ENCODE results near the gene GIMAP7. TPM values are rescaled to one million over a fixed set of nuclear protein-coding genes. Genes with fewer than 3 reads are reported as not detected.

GIMAP7 gene
- polyA plus RNA-seq, 1 donor from 2014 or later: not detected

DNA sequence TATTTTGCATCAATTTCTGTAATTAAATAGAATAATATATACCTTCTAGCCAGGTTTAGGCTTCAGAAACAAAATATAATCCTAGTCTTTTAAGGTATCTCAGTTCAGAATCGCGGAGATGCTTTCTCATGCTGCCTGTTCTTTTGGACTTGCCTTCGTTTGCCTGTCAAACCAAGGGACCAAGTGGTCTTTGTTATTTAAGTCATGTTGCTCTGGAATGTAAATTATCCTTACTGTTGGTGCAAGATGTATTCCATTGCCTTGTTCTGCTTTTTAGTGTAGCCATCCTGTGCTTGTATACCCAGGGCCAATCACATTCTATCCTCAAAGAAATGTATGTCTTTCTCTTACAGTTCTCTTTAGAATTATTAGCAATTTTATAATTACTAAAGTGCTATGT is 51.5 kb downstream of the GIMAP7 start:
- no peak overlapping the region for H3K27ac ChIP-seq (ENCODE audit: low read length)
- no peaks in the 10 kb centered on the region for H4K20me1 ChIP-seq (ENCODE audit: insufficient read depth)
- H3K4me2 ChIP-seq (ENCODE audit: low read length): no peak overlapping the region

DNA sequence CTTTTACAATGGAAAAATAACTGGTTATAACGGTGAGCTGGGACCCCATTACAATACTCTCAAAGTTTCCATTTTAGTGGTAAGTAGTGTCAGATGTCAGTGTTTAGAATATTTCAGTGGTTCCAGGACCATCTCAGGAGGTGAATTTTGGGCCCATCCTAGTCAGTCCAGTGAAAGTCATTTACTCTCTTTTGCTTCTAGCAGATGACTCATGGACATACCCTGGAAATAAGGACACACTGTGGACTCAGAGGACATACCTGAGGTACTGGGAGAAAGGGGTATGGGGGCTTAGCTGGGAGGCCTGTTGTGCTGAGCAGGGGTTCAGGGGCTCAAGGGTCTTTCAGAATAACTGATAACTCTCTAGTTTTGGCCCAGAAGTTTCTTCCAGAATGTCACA is 51.9 kb downstream of the GIMAP7 start:
- Histone ChIP-seq H4K20me1 (ENCODE audit: insufficient read depth) (no peaks in the 10 kb centered on the region), H3K9me3 (ENCODE audit: low read length) (no peaks in the 10 kb centered on the region), H3K79me2 (replicated peaks; ENCODE audit: insufficient read depth, low read length) (no peaks in the 10 kb centered on the region), H2AFZ (ENCODE audit: low read depth, low read length) (no peak overlapping the region), H3K4me3 (ENCODE audit: low read length) (no peak overlapping the region), H3K4me2 (ENCODE audit: low read length) (no peak overlapping the region), H3K27ac (ENCODE audit: low read length) (no peak overlapping the region), H3K27me3 (ENCODE audit: insufficient read depth, low read depth, low read length) (no peaks in the 10 kb centered on the region), H3K9me2 (ENCODE audit: insufficient read depth, low read length) (no peaks in the 10 kb centered on the region), H3F3A (ENCODE audit: insufficient read depth, low read length, poor library complexity, severe bottlenecking) (no peaks in the 10 kb centered on the region), H3K36me3 (ENCODE audit: insufficient read depth, low read length) (no peaks in the 10 kb centered on the region), H3K9ac (ENCODE audit: low read length) (no peak overlapping the region)
- TF ChIP-seq, protein P1, sequence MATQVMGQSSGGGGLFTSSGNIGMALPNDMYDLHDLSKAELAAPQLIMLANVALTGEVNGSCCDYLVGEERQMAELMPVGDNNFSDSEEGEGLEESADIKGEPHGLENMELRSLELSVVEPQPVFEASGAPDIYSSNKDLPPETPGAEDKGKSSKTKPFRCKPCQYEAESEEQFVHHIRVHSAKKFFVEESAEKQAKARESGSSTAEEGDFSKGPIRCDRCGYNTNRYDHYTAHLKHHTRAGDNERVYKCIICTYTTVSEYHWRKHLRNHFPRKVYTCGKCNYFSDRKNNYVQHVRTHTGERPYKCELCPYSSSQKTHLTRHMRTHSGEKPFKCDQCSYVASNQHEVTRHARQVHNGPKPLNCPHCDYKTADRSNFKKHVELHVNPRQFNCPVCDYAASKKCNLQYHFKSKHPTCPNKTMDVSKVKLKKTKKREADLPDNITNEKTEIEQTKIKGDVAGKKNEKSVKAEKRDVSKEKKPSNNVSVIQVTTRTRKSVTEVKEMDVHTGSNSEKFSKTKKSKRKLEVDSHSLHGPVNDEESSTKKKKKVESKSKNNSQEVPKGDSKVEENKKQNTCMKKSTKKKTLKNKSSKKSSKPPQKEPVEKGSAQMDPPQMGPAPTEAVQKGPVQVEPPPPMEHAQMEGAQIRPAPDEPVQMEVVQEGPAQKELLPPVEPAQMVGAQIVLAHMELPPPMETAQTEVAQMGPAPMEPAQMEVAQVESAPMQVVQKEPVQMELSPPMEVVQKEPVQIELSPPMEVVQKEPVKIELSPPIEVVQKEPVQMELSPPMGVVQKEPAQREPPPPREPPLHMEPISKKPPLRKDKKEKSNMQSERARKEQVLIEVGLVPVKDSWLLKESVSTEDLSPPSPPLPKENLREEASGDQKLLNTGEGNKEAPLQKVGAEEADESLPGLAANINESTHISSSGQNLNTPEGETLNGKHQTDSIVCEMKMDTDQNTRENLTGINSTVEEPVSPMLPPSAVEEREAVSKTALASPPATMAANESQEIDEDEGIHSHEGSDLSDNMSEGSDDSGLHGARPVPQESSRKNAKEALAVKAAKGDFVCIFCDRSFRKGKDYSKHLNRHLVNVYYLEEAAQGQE (IDR thresholded peaks at IDR 0.05; ENCODE audit: borderline replicate concordance): no peak
- TF ChIP-seq EP300 (conservative IDR thresholded peaks at IDR 0.05; ENCODE audit: poor library complexity, severe bottlenecking) (no peak), RAD21 (conservative IDR thresholded peaks at IDR 0.05) (no peak)

More for the DNA sequence above, 51.5 kb downstream of the GIMAP7 start:
- H3K79me2 ChIP-seq (replicated peaks; ENCODE audit: insufficient read depth, low read length): no peaks in the 10 kb centered on the region
- no peaks in the 10 kb centered on the region for H3K9me2 ChIP-seq (ENCODE audit: insufficient read depth, low read length)
- no peak overlapping the region for H2AFZ ChIP-seq (ENCODE audit: low read depth, low read length)
- H3K9me3 ChIP-seq (ENCODE audit: low read length): no peaks in the 10 kb centered on the region
- no peak for TF ChIP-seq EP300 (conservative IDR thresholded peaks at IDR 0.05; ENCODE audit: poor library complexity, severe bottlenecking)
- TF ChIP-seq SMC3 (conservative IDR thresholded peaks at IDR 0.05; ENCODE audit: poor library complexity): no peak
- no peak overlapping the region for H3K4me3 ChIP-seq (ENCODE audit: low read length)
- no peaks in the 10 kb centered on the region for H3K27me3 ChIP-seq (ENCODE audit: insufficient read depth, low read depth, low read length)
- no peaks in the 10 kb centered on the region for H3K36me3 ChIP-seq (ENCODE audit: insufficient read depth, low read length)
- no peaks in the 10 kb centered on the region for H3F3A ChIP-seq (ENCODE audit: insufficient read depth, low read length, poor library complexity, severe bottlenecking)
- H3K9ac ChIP-seq (ENCODE audit: low read length): no peak overlapping the region

DNA sequence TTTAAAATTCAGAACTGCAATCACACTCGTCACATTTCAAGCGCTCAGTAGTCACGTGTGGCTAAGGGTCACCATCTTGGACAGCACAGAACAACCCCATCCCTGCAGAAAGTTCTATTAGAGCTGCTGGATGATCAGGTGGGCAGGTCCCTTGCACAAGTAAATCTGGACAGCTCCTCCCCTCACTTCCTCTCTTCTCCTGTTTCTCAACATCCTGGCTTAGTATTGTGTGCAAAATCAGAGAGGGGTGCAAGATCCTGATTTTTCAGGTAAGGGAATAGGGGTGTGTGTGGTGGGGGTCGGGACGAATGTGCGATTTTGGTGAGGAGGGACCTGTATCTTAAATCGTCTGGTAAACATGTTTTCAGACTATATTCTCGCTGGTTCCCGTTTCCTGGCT is 52.5 kb downstream of the GIMAP7 start, which contains the start of gene GIMAP4:
TSS of gene GIMAP4 (plus strand) at position 222 of the 400 bp plus-strand sequence. CDS start 2,512 bp downstream, outside the sequence.
- no peak for TF ChIP-seq TAF1 (IDR thresholded peaks at IDR 0.05; ENCODE audit: low read depth)
- no peak for TF ChIP-seq MXI1 (conservative IDR thresholded peaks at IDR 0.05; ENCODE audit: poor library complexity, severe bottlenecking)
- TF ChIP-seq, protein P1 (IDR thresholded peaks at IDR 0.05; ENCODE audit: borderline replicate concordance): no peak
- no peak for TF ChIP-seq SMC3 (conservative IDR thresholded peaks at IDR 0.05; ENCODE audit: poor library complexity)
- TF ChIP-seq EZH2 (IDR thresholded peaks at IDR 0.05; ENCODE audit: borderline replicate concordance, insufficient read depth, low read length, poor library complexity, severe bottlenecking): no peak
- no peak within 1 kb of the TSS for H2AFZ ChIP-seq (ENCODE audit: low read depth, low read length)
- no peaks in the 10 kb centered on the region for H3K27me3 ChIP-seq (ENCODE audit: insufficient read depth, low read depth, low read length)
- no peaks in the 10 kb centered on the region for H3F3A ChIP-seq (ENCODE audit: insufficient read depth, low read length, poor library complexity, severe bottlenecking)
- no peaks in the 10 kb centered on the region for H3K36me3 ChIP-seq (ENCODE audit: insufficient read depth, low read length)
- no peak within 1 kb of the TSS for H3K4me3 ChIP-seq (ENCODE audit: low read length)
- H3K4me2 ChIP-seq (ENCODE audit: low read length): no peak within 1 kb of the TSS
- H4K20me1 ChIP-seq (ENCODE audit: insufficient read depth): no peaks in the 10 kb centered on the region
- no peaks in the 10 kb centered on the region for H3K79me2 ChIP-seq (replicated peaks; ENCODE audit: insufficient read depth, low read length)
- H3K27ac ChIP-seq (ENCODE audit: low read length): no peak within 1 kb of the TSS
- H3K9ac ChIP-seq (ENCODE audit: low read length): no peak within 1 kb of the TSS
- H3K9me3 ChIP-seq (ENCODE audit: low read length): no peaks in the 10 kb centered on the region
- no peaks in the 10 kb centered on the region for H3K9me2 ChIP-seq (ENCODE audit: insufficient read depth, low read length)
